ENCODE data around the gene SLC2A13.
"Not testable (repeated sequence)": the region's sequence is repeated elsewhere in the genome, so short reads cannot be mapped to it uniquely, and the experiment has no call there.

Gene SLC2A13

GRCh38 chr12:40063414-40063813 lies 42.5 kb downstream of the SLC2A13 start:
- no peaks in the 10 kb centered on the region for H3K4me1 ChIP-seq (ENCODE audit: control insufficient read depth, insufficient read depth, low read length)
- H3K9me3 ChIP-seq (ENCODE audit: control insufficient read depth, insufficient read depth, low read length) = no peaks in the 10 kb centered on the region
- H3K9ac ChIP-seq (ENCODE audit: low read depth, low read length) = no peak overlapping the region
- H3K27me3 ChIP-seq (ENCODE audit: control insufficient read depth, insufficient read depth, low read length) = no peaks in the 10 kb centered on the region
- no peak overlapping the region for H3K27ac ChIP-seq (ENCODE audit: low read depth, low read length)
- no peak overlapping the region for H3K4me3 ChIP-seq (ENCODE audit: low read depth, low read length)
- no peaks in the 10 kb centered on the region for H3K36me3 ChIP-seq (ENCODE audit: control insufficient read depth, insufficient read depth, low read length)

GRCh38 chr12:40058721-40059190 lies 47.1 kb downstream of the SLC2A13 start:
- Histone ChIP-seq H3K9ac (ENCODE audit: low read depth, low read length) (no peak overlapping the region), H3K27ac (ENCODE audit: low read depth, low read length) (no peak overlapping the region), H3K36me3 (ENCODE audit: control insufficient read depth, insufficient read depth, low read length) (no peaks in the 10 kb centered on the region), H3K27me3 (ENCODE audit: control insufficient read depth, insufficient read depth, low read length) (no peaks in the 10 kb centered on the region), H3K4me1 (ENCODE audit: control insufficient read depth, insufficient read depth, low read length) (no peaks in the 10 kb centered on the region), H3K4me3 (ENCODE audit: low read depth, low read length) (no peak overlapping the region), H3K9me3 (ENCODE audit: control insufficient read depth, insufficient read depth, low read length) (no peaks in the 10 kb centered on the region)

- Histone ChIP-seq H3K36me3 (ENCODE audit: control insufficient read depth, insufficient read depth, low read length) (no peaks in the 10 kb centered on the region), H3K27ac (ENCODE audit: low read depth, low read length) (no peak overlapping the region), H3K9ac (ENCODE audit: low read depth, low read length) (no peak overlapping the region), H3K9me3 (ENCODE audit: control insufficient read depth, insufficient read depth, low read length) (no peaks in the 10 kb centered on the region), H3K4me3 (ENCODE audit: low read depth, low read length) (no peak overlapping the region), H3K4me1 (ENCODE audit: control insufficient read depth, insufficient read depth, low read length) (peaks cover 8% of the 10 kb centered on the region), H3K27me3 (ENCODE audit: control insufficient read depth, insufficient read depth, low read length) (no peaks in the 10 kb centered on the region)
These were observed 49.5 kb downstream of the SLC2A13 start for GRCh38 chr12:40056373-40056772.

- no peak overlapping the region for H3K4me3 ChIP-seq (ENCODE audit: low read depth, low read length)
- H3K27ac ChIP-seq (ENCODE audit: low read depth, low read length) = no peak overlapping the region
- H3K36me3 ChIP-seq (ENCODE audit: control insufficient read depth, insufficient read depth, low read length) = no peaks in the 10 kb centered on the region
- peaks cover 8% of the 10 kb centered on the region for H3K4me1 ChIP-seq (ENCODE audit: control insufficient read depth, insufficient read depth, low read length)
- H3K27me3 ChIP-seq (ENCODE audit: control insufficient read depth, insufficient read depth, low read length) = no peaks in the 10 kb centered on the region
- no peaks in the 10 kb centered on the region for H3K9me3 ChIP-seq (ENCODE audit: control insufficient read depth, insufficient read depth, low read length)
- H3K9ac ChIP-seq (ENCODE audit: low read depth, low read length) = no peak overlapping the region
These were observed 50.1 kb downstream of the SLC2A13 start for GRCh38 chr12:40055776-40056175.

GRCh38 chr12:40055228-40055579 lies 50.7 kb downstream of the SLC2A13 start:
- H3K9me3 ChIP-seq (ENCODE audit: control insufficient read depth, insufficient read depth, low read length) = no peaks in the 10 kb centered on the region
- H3K27me3 ChIP-seq (ENCODE audit: control insufficient read depth, insufficient read depth, low read length) = no peaks in the 10 kb centered on the region
- no peak overlapping the region for H3K4me3 ChIP-seq (ENCODE audit: low read depth, low read length)
- H3K36me3 ChIP-seq (ENCODE audit: control insufficient read depth, insufficient read depth, low read length) = no peaks in the 10 kb centered on the region
- H3K4me1 ChIP-seq (ENCODE audit: control insufficient read depth, insufficient read depth, low read length) = peaks cover 8% of the 10 kb centered on the region
- no peak overlapping the region for H3K9ac ChIP-seq (ENCODE audit: low read depth, low read length)
- no peak overlapping the region for H3K27ac ChIP-seq (ENCODE audit: low read depth, low read length)

- no peak overlapping the region for H3K27ac ChIP-seq (ENCODE audit: low read depth, low read length)
These were observed 51.2 kb downstream of the SLC2A13 start for GRCh38 chr12:40054555-40055227.

GRCh38 chr12:40049268-40049667 lies 56.6 kb downstream of the SLC2A13 start:
- Histone ChIP-seq H3K9me3 (ENCODE audit: control insufficient read depth, insufficient read depth, low read length) (no peaks in the 10 kb centered on the region), H3K27ac (ENCODE audit: low read depth, low read length) (no peak overlapping the region), H3K4me1 (ENCODE audit: control insufficient read depth, insufficient read depth, low read length) (peaks cover 8% of the 10 kb centered on the region), H3K36me3 (ENCODE audit: control insufficient read depth, insufficient read depth, low read length) (no peaks in the 10 kb centered on the region), H3K27me3 (ENCODE audit: control insufficient read depth, insufficient read depth, low read length) (no peaks in the 10 kb centered on the region), H3K4me3 (ENCODE audit: low read depth, low read length) (no peak overlapping the region), H3K9ac (ENCODE audit: low read depth, low read length) (no peak overlapping the region)

More at GRCh38 chr12:40054555-40055227, 51.2 kb downstream of the SLC2A13 start:
- no peak overlapping the region for H3K4me3 ChIP-seq (ENCODE audit: low read depth, low read length)
- H3K4me1 ChIP-seq (ENCODE audit: control insufficient read depth, insufficient read depth, low read length) = peaks cover 8% of the 10 kb centered on the region
- no peaks in the 10 kb centered on the region for H3K9me3 ChIP-seq (ENCODE audit: control insufficient read depth, insufficient read depth, low read length)
- no peak overlapping the region for H3K9ac ChIP-seq (ENCODE audit: low read depth, low read length)
- H3K27me3 ChIP-seq (ENCODE audit: control insufficient read depth, insufficient read depth, low read length) = no peaks in the 10 kb centered on the region
- no peaks in the 10 kb centered on the region for H3K36me3 ChIP-seq (ENCODE audit: control insufficient read depth, insufficient read depth, low read length)

- not testable (repeated sequence) for H3K4me3 ChIP-seq (ENCODE audit: low read depth, low read length); H3K4me1 ChIP-seq (ENCODE audit: control insufficient read depth, insufficient read depth, low read length); H3K27ac ChIP-seq (ENCODE audit: low read depth, low read length)
These were observed 58.9 kb downstream of the SLC2A13 start for GRCh38 chr12:40047002-40047401.

GRCh38 chr12:40045656-40046055 lies 60.2 kb downstream of the SLC2A13 start:
- Histone ChIP-seq H3K36me3 (ENCODE audit: control insufficient read depth, insufficient read depth, low read length) (no peaks in the 10 kb centered on the region), H3K4me3 (ENCODE audit: low read depth, low read length) (no peak overlapping the region), H3K27me3 (ENCODE audit: control insufficient read depth, insufficient read depth, low read length) (no peaks in the 10 kb centered on the region), H3K4me1 (ENCODE audit: control insufficient read depth, insufficient read depth, low read length) (no peaks in the 10 kb centered on the region), H3K27ac (ENCODE audit: low read depth, low read length) (no peak overlapping the region), H3K9me3 (ENCODE audit: control insufficient read depth, insufficient read depth, low read length) (no peaks in the 10 kb centered on the region), H3K9ac (ENCODE audit: low read depth, low read length) (no peak overlapping the region)

More at GRCh38 chr12:40047002-40047401, 58.9 kb downstream of the SLC2A13 start:
- not testable (repeated sequence) for H3K27me3 ChIP-seq (ENCODE audit: control insufficient read depth, insufficient read depth, low read length); H3K9me3 ChIP-seq (ENCODE audit: control insufficient read depth, insufficient read depth, low read length); H3K36me3 ChIP-seq (ENCODE audit: control insufficient read depth, insufficient read depth, low read length); H3K9ac ChIP-seq (ENCODE audit: low read depth, low read length)

- H3K4me1 ChIP-seq (ENCODE audit: control insufficient read depth, insufficient read depth, low read length) = no peaks in the 10 kb centered on the region
- H3K36me3 ChIP-seq (ENCODE audit: control insufficient read depth, insufficient read depth, low read length) = no peaks in the 10 kb centered on the region
- no peak overlapping the region for H3K4me3 ChIP-seq (ENCODE audit: low read depth, low read length)
- no peak overlapping the region for H3K27ac ChIP-seq (ENCODE audit: low read depth, low read length)
- no peaks in the 10 kb centered on the region for H3K27me3 ChIP-seq (ENCODE audit: control insufficient read depth, insufficient read depth, low read length)
- H3K9ac ChIP-seq (ENCODE audit: low read depth, low read length) = no peak overlapping the region
- no peaks in the 10 kb centered on the region for H3K9me3 ChIP-seq (ENCODE audit: control insufficient read depth, insufficient read depth, low read length)
These were observed 61.5 kb downstream of the SLC2A13 start for GRCh38 chr12:40044396-40044795.

- peaks cover 10% of the 10 kb centered on the region; the same call in 1 of the 2 replicates for H3K4me1 ChIP-seq (ENCODE audit: control insufficient read depth, insufficient read depth, low read length)
- no peak overlapping the region for H3K9ac ChIP-seq (ENCODE audit: low read depth, low read length)
- H3K9me3 ChIP-seq (ENCODE audit: control insufficient read depth, insufficient read depth, low read length) = no peaks in the 10 kb centered on the region
- H3K4me3 ChIP-seq (ENCODE audit: low read depth, low read length) = no peak overlapping the region
- H3K36me3 ChIP-seq (ENCODE audit: control insufficient read depth, insufficient read depth, low read length) = no peaks in the 10 kb centered on the region
- no peak overlapping the region for H3K27ac ChIP-seq (ENCODE audit: low read depth, low read length)
- no peaks in the 10 kb centered on the region for H3K27me3 ChIP-seq (ENCODE audit: control insufficient read depth, insufficient read depth, low read length)
These were observed 66.3 kb downstream of the SLC2A13 start for GRCh38 chr12:40039598-40039997.
